Fibroblast of upper back skin (primary cell): Measurements from ENCODE around the gene CDC42.
A peak's percentile ranks its signal among the peaks of the same experiment; 100 is the strongest.

Source experiments
- DNase-seq: peaks from one replicate; pipeline ENCODE4 v3.0.0-alpha.2; 2013

The CDC42 gene

GRCh38 chr1:22038036-22038435, 14.5 kb upstream of the CDC42 start:
- DNase-seq, result no peak

GRCh38 chr1:22039594-22040285, 12.8 kb upstream of the CDC42 start:
- DNase-seq, result peak; percentile 49

GRCh38 chr1:22040286-22040623, 12.3 kb upstream of the CDC42 start:
- no peak for DNase-seq

GRCh38 chr1:22041505-22041904, 11.0 kb upstream of the CDC42 start:
- no peak for DNase-seq

GRCh38 chr1:22043198-22043769, 9.2 kb upstream of the CDC42 start:
- DNase-seq, result no peak

- peak; percentile 90 for DNase-seq
Observed at GRCh38 chr1:22044690-22045420, 7.7 kb upstream of the CDC42 start.

GRCh38 chr1:22045604-22046228, 6.8 kb upstream of the CDC42 start:
- DNase-seq, result no peak

- no peak for DNase-seq
Observed at GRCh38 chr1:22048351-22049192, 3.9 kb upstream of the CDC42 start.

GRCh38 chr1:22050330-22050729, 2.2 kb upstream of the CDC42 start:
- no peak for DNase-seq

GRCh38 chr1:22051607-22052114, 848 bp upstream of the CDC42 start:
- DNase-seq, result no peak

GRCh38 chr1:22053017-22053860, 730 bp downstream of the CDC42 start:
- peak; percentile 58 for DNase-seq

- DNase-seq, result no peak
Observed at GRCh38 chr1:22053861-22054770, 1.6 kb downstream of the CDC42 start.

- DNase-seq, result no peak
Observed at GRCh38 chr1:22055463-22055862, 3.0 kb downstream of the CDC42 start.

- no peak for DNase-seq
Observed at GRCh38 chr1:22056043-22056442, 3.5 kb downstream of the CDC42 start.

- DNase-seq, result no peak
Observed at GRCh38 chr1:22056936-22057335, 4.4 kb downstream of the CDC42 start.

GRCh38 chr1:22057861-22058260, 5.4 kb downstream of the CDC42 start:
- DNase-seq, result no peak

GRCh38 chr1:22064751-22065402, 12.4 kb downstream of the CDC42 start:
- no peak for DNase-seq

- DNase-seq, result no peak
Observed at GRCh38 chr1:22071511-22071910, 19.0 kb downstream of the CDC42 start.

- no peak for DNase-seq
Observed at GRCh38 chr1:22074803-22075202, 22.3 kb downstream of the CDC42 start.

GRCh38 chr1:22075718-22076117, 23.2 kb downstream of the CDC42 start:
- no peak for DNase-seq
